Middle frontal gyrus (tissue), 1 donor: ENCODE data around the gene FAM219A.
A peak's percentile ranks its signal among the peaks of the same experiment; 100 is the strongest.

Experiments used
- DNase-seq: peaks from one replicate; pipeline ENCODE4 v3.0.0-alpha.2; 2015; ENCODE audit warnings: low spot score; ENCODE audit errors: extremely low spot score

FAM219A gene

GRCh38 chr9:34458013-34458958 is at the start of gene FAM219A, which contains the start of gene DNAI1:
TSS of gene FAM219A (minus strand) at chr9:34458570. CDS start at chr9:34458263, 307 bp downstream.
TSS of gene DNAI1 (plus strand) at chr9:34458805. CDS start at chr9:34459006, 201 bp downstream.
- peak; percentile 98 for DNase-seq

- DNase-seq: no peak
Measured at GRCh38 chr9:34507966-34508365, 49.6 kb upstream of the FAM219A start.

GRCh38 chr9:34507556-34507955 is 49.2 kb upstream of the FAM219A start:
- DNase-seq: no peak

GRCh38 chr9:34506623-34507022 is 48.3 kb upstream of the FAM219A start:
- DNase-seq: no peak

GRCh38 chr9:34505370-34506120 is 47.2 kb upstream of the FAM219A start:
- DNase-seq: no peak

GRCh38 chr9:34503406-34503805 is 45.0 kb upstream of the FAM219A start:
- no peak for DNase-seq

GRCh38 chr9:34502891-34503290 is 44.5 kb upstream of the FAM219A start:
- DNase-seq: no peak

- DNase-seq: no peak
Measured at GRCh38 chr9:34502471-34502870, 44.1 kb upstream of the FAM219A start.

- DNase-seq: peak; percentile 86
Measured at GRCh38 chr9:34501889-34502425, 43.6 kb upstream of the FAM219A start.

GRCh38 chr9:34501372-34501771 is 43.0 kb upstream of the FAM219A start:
- no peak for DNase-seq

GRCh38 chr9:34500623-34501267 is 42.4 kb upstream of the FAM219A start:
- peak; percentile 47 for DNase-seq

GRCh38 chr9:34499076-34499475 is 40.7 kb upstream of the FAM219A start:
- no peak for DNase-seq

- DNase-seq: no peak
Measured at GRCh38 chr9:34498553-34498952, 40.2 kb upstream of the FAM219A start.

GRCh38 chr9:34496149-34496712 is 37.9 kb upstream of the FAM219A start:
- DNase-seq: no peak

GRCh38 chr9:34493972-34494535 is 35.7 kb upstream of the FAM219A start:
- DNase-seq: no peak

GRCh38 chr9:34492051-34492450 is 33.7 kb upstream of the FAM219A start:
- DNase-seq: no peak

- no peak for DNase-seq
Measured at GRCh38 chr9:34491596-34491995, 33.2 kb upstream of the FAM219A start.

- no peak for DNase-seq
Measured at GRCh38 chr9:34490760-34491159, 32.4 kb upstream of the FAM219A start.

GRCh38 chr9:34490360-34490759 is 32.0 kb upstream of the FAM219A start:
- DNase-seq: no peak

- DNase-seq: no peak
Measured at GRCh38 chr9:34486572-34486971, 28.2 kb upstream of the FAM219A start.

GRCh38 chr9:34485822-34486221 is 27.5 kb upstream of the FAM219A start:
- no peak for DNase-seq
